OCI-LY1 (cell line): ENCODE data around the gene IP6K3.

Experiments used
- H2AFZ ChIP-seq: fragments of 200-600 bp; sonication (generic), shearing (Covaris generic); 2 replicates; pipeline ENCODE4 v1.6.0; 2014; ENCODE audit warnings: antibody characterized with exemption, mild to moderate bottlenecking, low read length
- H3F3A ChIP-seq: fragments of 200-600 bp; sonication (generic), shearing (Covaris generic); 2 replicates; pipeline ENCODE4 v1.6.0; 2014; ENCODE audit warnings: mild to moderate bottlenecking, antibody characterized with exemption, low read length, moderate library complexity; ENCODE audit not compliant: insufficient read depth
- H3K27ac ChIP-seq: fragments of 200-600 bp; sonication (generic); 2 replicates; pipeline ENCODE4 v1.5.1; 2014; ENCODE audit warnings: low read length, mixed run types, mild to moderate bottlenecking, low read depth; ENCODE audit not compliant: poor library complexity, severe bottlenecking
- H3K27me3 ChIP-seq: fragments of 200-600 bp; sonication (generic); 2 replicates; pipeline ENCODE4 v1.6.0; 2014; ENCODE audit warnings: antibody characterized with exemption, mild to moderate bottlenecking, low read length, moderate library complexity; ENCODE audit not compliant: insufficient read depth
- H3K36me3 ChIP-seq: fragments of 200-600 bp; sonication (generic); 2 replicates; pipeline ENCODE4 v1.6.1; 2014; ENCODE audit warnings: mild to moderate bottlenecking, antibody characterized with exemption, low read length, moderate library complexity, mixed read lengths; ENCODE audit not compliant: insufficient read depth
- H3K4me1 ChIP-seq: fragments of 200-600 bp; sonication (generic); 2 replicates; pipeline ENCODE4 v1.5.1; 2014; ENCODE audit warnings: mild to moderate bottlenecking, low read length, moderate library complexity; ENCODE audit not compliant: insufficient read depth, severe bottlenecking
- H3K4me2 ChIP-seq: fragments of 200-600 bp; sonication (generic), shearing (Covaris generic); 2 replicates; pipeline ENCODE4 v1.6.1; 2014; ENCODE audit warnings: low read length
- H3K4me3 ChIP-seq: fragments of 200-600 bp; sonication (generic); 2 replicates; pipeline ENCODE4 v1.5.1; 2014; ENCODE audit warnings: low read length, low read depth, mild to moderate bottlenecking, mixed read lengths; ENCODE audit not compliant: poor library complexity, severe bottlenecking
- H3K79me2 ChIP-seq: fragments of 200-600 bp; shearing (Covaris generic); 2 replicates; pipeline ENCODE4 v1.6.1; 2016; ENCODE audit warnings: mixed run types, low read length, mixed read lengths; ENCODE audit not compliant: insufficient read depth
- H3K9ac ChIP-seq: fragments of 200-600 bp; sonication (generic), shearing (Covaris generic); 2 replicates; pipeline ENCODE4 v1.6.1; 2014; ENCODE audit warnings: mild to moderate bottlenecking, low read length, mixed read lengths
- H3K9me2 ChIP-seq: fragments of 200-600 bp; sonication (generic), shearing (Covaris generic); 2 replicates; pipeline ENCODE4 v1.6.1; 2014; ENCODE audit warnings: low read depth, mild to moderate bottlenecking, low read length, mixed read lengths
- H3K9me3 ChIP-seq: fragments of 200-600 bp; shearing (Covaris generic); 2 replicates; pipeline ENCODE4 v1.6.1; 2014; ENCODE audit warnings: low read length, mixed read lengths
- H4K20me1 ChIP-seq: fragments of 200-600 bp; sonication (generic), shearing (Covaris generic); 2 replicates; pipeline ENCODE4 v1.6.0; 2016; ENCODE audit warnings: mild to moderate bottlenecking, low read length; ENCODE audit not compliant: insufficient read depth
- EZH2 ChIP-seq: fragments of 200-600 bp; sonication (generic), shearing (Covaris generic); IDR thresholded peaks from 2 replicates; pipeline ENCODE4 v1.8.0; 2017; ENCODE audit warnings: borderline replicate concordance, mixed run types, mild to moderate bottlenecking, antibody characterized with exemption, low read length, moderate library complexity, mixed read lengths
- TF ChIP-seq, protein P1 (sequence below): fragments of 200-600 bp; sonication (generic), shearing (Covaris generic); IDR thresholded peaks from 2 replicates; pipeline ENCODE4 v1.5.1; 2017; ENCODE audit warnings: mild to moderate bottlenecking, antibody characterized with exemption, low read length, moderate library complexity, mixed read lengths

IP6K3 gene

DNA sequence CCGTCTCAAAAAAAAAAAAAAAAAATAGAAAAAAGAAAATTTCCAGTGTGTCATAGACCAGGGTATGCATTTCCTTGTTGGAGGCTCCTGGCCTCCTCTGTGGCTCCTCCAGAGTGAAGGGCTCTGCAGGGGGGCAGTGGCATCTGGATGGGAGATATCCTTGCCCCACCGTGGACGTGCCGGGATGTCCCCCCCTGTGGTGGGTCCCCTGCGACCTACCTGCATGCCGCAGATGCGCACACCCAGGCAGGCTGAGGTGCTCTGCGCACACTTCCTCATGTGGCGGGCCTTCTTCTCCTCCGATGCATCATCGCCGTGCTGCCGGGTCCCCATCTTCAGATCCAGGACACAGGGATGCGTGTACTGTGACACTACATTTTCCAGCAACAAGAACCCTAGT, 21.5 kb downstream of the IP6K3 start:
- H3K4me2 ChIP-seq: no peak overlapping the region
- no peaks in the 10 kb centered on the region; the same call in 1 of the 2 replicates for H3K27me3 ChIP-seq
- TF ChIP-seq, protein P1, sequence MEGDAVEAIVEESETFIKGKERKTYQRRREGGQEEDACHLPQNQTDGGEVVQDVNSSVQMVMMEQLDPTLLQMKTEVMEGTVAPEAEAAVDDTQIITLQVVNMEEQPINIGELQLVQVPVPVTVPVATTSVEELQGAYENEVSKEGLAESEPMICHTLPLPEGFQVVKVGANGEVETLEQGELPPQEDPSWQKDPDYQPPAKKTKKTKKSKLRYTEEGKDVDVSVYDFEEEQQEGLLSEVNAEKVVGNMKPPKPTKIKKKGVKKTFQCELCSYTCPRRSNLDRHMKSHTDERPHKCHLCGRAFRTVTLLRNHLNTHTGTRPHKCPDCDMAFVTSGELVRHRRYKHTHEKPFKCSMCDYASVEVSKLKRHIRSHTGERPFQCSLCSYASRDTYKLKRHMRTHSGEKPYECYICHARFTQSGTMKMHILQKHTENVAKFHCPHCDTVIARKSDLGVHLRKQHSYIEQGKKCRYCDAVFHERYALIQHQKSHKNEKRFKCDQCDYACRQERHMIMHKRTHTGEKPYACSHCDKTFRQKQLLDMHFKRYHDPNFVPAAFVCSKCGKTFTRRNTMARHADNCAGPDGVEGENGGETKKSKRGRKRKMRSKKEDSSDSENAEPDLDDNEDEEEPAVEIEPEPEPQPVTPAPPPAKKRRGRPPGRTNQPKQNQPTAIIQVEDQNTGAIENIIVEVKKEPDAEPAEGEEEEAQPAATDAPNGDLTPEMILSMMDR: no peak
- TF ChIP-seq EZH2: no peak
- no peaks in the 10 kb centered on the region for H3K4me1 ChIP-seq
- H3K27ac ChIP-seq: no peak overlapping the region
- no peaks in the 10 kb centered on the region for H3K9me2 ChIP-seq
- no peaks in the 10 kb centered on the region for H3K79me2 ChIP-seq
- no peaks in the 10 kb centered on the region for H4K20me1 ChIP-seq
- no peak overlapping the region for H3K9ac ChIP-seq
- H2AFZ ChIP-seq: no peak overlapping the region
- H3K9me3 ChIP-seq: no peaks in the 10 kb centered on the region
- no peak overlapping the region for H3K4me3 ChIP-seq
- H3K36me3 ChIP-seq: no peaks in the 10 kb centered on the region
- H3F3A ChIP-seq: no peaks in the 10 kb centered on the region

GRCh38 chr6:33724102-33725023, 22.3 kb downstream of the IP6K3 start:
- H3K27ac ChIP-seq: no peak overlapping the region
- no peaks in the 10 kb centered on the region for H3F3A ChIP-seq
- no peak overlapping the region for H2AFZ ChIP-seq
- H3K27me3 ChIP-seq: no peaks in the 10 kb centered on the region; the same call in 1 of the 2 replicates
- H4K20me1 ChIP-seq: no peaks in the 10 kb centered on the region
- H3K9ac ChIP-seq: no peak overlapping the region
- no peaks in the 10 kb centered on the region for H3K9me3 ChIP-seq
- no peaks in the 10 kb centered on the region for H3K79me2 ChIP-seq
- H3K36me3 ChIP-seq: no peaks in the 10 kb centered on the region
- no peak for TF ChIP-seq EZH2
- TF ChIP-seq, protein P1: no peak
- H3K9me2 ChIP-seq: no peaks in the 10 kb centered on the region
- no peaks in the 10 kb centered on the region for H3K4me1 ChIP-seq
- H3K4me2 ChIP-seq: no peak overlapping the region
- no peak overlapping the region for H3K4me3 ChIP-seq

DNA sequence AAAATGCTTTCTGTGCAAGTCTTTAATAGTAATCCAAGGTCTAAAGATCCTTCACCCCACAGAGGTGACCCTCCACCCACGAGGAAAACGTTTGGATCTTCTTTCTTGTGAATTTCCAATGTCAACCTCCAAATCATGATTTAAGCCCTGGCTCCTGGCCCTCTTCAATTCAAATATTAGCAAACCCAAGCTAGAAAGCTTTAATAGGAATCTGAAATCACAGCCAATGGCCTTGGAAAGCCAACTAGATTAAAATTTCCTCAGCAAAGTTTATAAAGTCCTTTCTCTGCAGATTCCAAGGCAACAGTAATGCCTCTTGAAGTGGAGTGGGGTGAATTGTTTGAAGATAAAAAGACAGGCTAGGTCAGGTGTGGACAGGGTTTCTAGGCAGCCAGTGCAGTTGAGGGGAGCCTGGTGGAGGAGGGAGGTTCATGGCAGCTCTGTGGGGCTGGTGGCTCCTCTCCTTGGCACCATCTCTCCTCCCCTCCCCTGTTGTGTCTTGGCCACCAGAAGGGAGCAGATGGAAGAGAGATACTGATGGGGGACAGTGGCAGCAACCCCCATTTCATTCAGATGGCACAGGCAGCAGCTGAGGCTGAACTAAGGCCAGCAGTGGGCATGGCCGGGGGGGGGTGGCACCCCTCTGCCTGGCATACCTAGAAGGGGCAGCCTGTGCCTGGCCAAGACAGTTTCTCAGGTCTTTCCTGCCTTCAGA, 23.2 kb downstream of the IP6K3 start:
- no peak for TF ChIP-seq EZH2
- TF ChIP-seq, protein P1: no peak
- Histone ChIP-seq H3K9me2 (no peaks in the 10 kb centered on the region), H3K36me3 (no peaks in the 10 kb centered on the region), H3K27me3 (no peaks in the 10 kb centered on the region; the same call in 1 of the 2 replicates), H3K4me2 (no peak overlapping the region), H3K4me3 (no peak overlapping the region), H3K4me1 (no peaks in the 10 kb centered on the region), H3K79me2 (no peaks in the 10 kb centered on the region), H3K9me3 (no peaks in the 10 kb centered on the region), H2AFZ (no peak overlapping the region), H4K20me1 (no peaks in the 10 kb centered on the region), H3K27ac (no peak overlapping the region), H3F3A (no peaks in the 10 kb centered on the region), H3K9ac (no peak overlapping the region)
